ENCODE measurements around the gene TSEN15.

GRCh38 chr1:184012187-184012586 is 39.3 kb upstream of the TSEN15 start:
- TF ChIP-seq POLR2AphosphoS5 (IDR thresholded peaks at IDR 0.05), result no peak
- TF ChIP-seq, protein P1, sequence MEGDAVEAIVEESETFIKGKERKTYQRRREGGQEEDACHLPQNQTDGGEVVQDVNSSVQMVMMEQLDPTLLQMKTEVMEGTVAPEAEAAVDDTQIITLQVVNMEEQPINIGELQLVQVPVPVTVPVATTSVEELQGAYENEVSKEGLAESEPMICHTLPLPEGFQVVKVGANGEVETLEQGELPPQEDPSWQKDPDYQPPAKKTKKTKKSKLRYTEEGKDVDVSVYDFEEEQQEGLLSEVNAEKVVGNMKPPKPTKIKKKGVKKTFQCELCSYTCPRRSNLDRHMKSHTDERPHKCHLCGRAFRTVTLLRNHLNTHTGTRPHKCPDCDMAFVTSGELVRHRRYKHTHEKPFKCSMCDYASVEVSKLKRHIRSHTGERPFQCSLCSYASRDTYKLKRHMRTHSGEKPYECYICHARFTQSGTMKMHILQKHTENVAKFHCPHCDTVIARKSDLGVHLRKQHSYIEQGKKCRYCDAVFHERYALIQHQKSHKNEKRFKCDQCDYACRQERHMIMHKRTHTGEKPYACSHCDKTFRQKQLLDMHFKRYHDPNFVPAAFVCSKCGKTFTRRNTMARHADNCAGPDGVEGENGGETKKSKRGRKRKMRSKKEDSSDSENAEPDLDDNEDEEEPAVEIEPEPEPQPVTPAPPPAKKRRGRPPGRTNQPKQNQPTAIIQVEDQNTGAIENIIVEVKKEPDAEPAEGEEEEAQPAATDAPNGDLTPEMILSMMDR (IDR thresholded peaks at IDR 0.05), result no peak

Measured in transverse colon (tissue), 4 donors.